BE2C (cell line): ENCODE data around the gene SIK2.
A peak's percentile ranks its signal among the peaks of the same experiment; 100 is the strongest.
"Not testable (repeated sequence)": the region's sequence is repeated elsewhere in the genome, so short reads cannot be mapped to it uniquely, and the experiment has no call there.

Experiments
- DNase-seq: peaks from one replicate; pipeline ENCODE4 v3.0.0-alpha.2; 2020
- H3K27me3 ChIP-seq: fragments of 250-450 bp; sonication (Bioruptor Pico); 2 replicates; pipeline ENCODE4 v1.5.1; 2020; ENCODE audit warnings: mild to moderate bottlenecking
- H3K36me3 ChIP-seq: fragments of 250-450 bp; sonication (Bioruptor Pico); 2 replicates; pipeline ENCODE4 v1.5.1; 2020; ENCODE audit warnings: mild to moderate bottlenecking
- H3K4me1 ChIP-seq: fragments of 250-450 bp; sonication (Bioruptor Pico); 2 replicates; pipeline ENCODE4 v1.5.1; 2020
- H3K4me3 ChIP-seq: 2 replicates; pipeline ENCODE4 v1.5.1; 2011; ENCODE audit warnings: low read depth, low read length
- H3K9me3 ChIP-seq: fragments of 250-450 bp; sonication (Bioruptor Pico); 2 replicates; pipeline ENCODE4 v1.5.1; 2020
- TF ChIP-seq, protein P1 (sequence below): IDR thresholded peaks from 2 replicates; pipeline ENCODE4 v1.5.1; 2012; ENCODE audit warnings: mild to moderate bottlenecking, low read depth, low read length

SIK2 gene

GRCh38 chr11:111765984-111766833 lies 164.0 kb downstream of the SIK2 start, which contains the start of gene PPP2R1B:
Gene PPP2R1B, minus strand, starts transcription at chr11:111766389. Its CDS starts 28 bp downstream, at chr11:111766361.
- H3K9me3 ChIP-seq, result no peaks in the 10 kb centered on the region
- H3K36me3 ChIP-seq, result peaks cover 18% of the 10 kb centered on the region
- DNase-seq, result peak; percentile 78
- H3K4me3 ChIP-seq, result peak within 1 kb of the TSS; percentile 88
- TF ChIP-seq, protein P1, sequence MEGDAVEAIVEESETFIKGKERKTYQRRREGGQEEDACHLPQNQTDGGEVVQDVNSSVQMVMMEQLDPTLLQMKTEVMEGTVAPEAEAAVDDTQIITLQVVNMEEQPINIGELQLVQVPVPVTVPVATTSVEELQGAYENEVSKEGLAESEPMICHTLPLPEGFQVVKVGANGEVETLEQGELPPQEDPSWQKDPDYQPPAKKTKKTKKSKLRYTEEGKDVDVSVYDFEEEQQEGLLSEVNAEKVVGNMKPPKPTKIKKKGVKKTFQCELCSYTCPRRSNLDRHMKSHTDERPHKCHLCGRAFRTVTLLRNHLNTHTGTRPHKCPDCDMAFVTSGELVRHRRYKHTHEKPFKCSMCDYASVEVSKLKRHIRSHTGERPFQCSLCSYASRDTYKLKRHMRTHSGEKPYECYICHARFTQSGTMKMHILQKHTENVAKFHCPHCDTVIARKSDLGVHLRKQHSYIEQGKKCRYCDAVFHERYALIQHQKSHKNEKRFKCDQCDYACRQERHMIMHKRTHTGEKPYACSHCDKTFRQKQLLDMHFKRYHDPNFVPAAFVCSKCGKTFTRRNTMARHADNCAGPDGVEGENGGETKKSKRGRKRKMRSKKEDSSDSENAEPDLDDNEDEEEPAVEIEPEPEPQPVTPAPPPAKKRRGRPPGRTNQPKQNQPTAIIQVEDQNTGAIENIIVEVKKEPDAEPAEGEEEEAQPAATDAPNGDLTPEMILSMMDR, result no peak
- H3K27me3 ChIP-seq, result no peaks in the 10 kb centered on the region
- H3K4me1 ChIP-seq, result peaks cover 3% of the 10 kb centered on the region

DNA sequence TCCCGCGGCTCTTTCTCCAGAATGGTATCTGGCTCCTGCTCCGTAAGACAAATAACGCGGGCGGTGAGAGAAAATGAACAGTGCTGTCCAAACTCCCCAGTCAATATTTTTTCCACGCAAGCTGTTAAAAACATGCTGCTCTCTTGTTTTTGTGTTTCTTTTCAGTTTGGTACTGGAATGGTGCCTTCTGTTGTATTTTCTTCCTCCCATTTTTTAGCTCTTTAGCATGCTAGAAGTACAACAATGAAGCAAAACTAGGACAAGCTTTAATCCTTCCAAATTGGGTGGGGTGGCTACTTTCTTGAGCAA lies 164.5 kb downstream of the SIK2 start:
- Histone ChIP-seq H3K4me3 (peak overlapping the region; percentile 88), H3K4me1 (peaks cover 3% of the 10 kb centered on the region), H3K27me3 (no peaks in the 10 kb centered on the region), H3K36me3 (peaks cover 15% of the 10 kb centered on the region), H3K9me3 (no peaks in the 10 kb centered on the region)
- DNase-seq, result no peak
- TF ChIP-seq, protein P1, result no peak

- Histone ChIP-seq H3K9me3 (no peaks in the 10 kb centered on the region), H3K4me1 (peaks cover 3% of the 10 kb centered on the region), H3K4me3 (no peak overlapping the region), H3K36me3 (no peaks in the 10 kb centered on the region), H3K27me3 (no peaks in the 10 kb centered on the region)
- no peak for DNase-seq
- TF ChIP-seq, protein P1, result no peak
Measured at GRCh38 chr11:111770581-111771134, 168.4 kb downstream of the SIK2 start.

DNA sequence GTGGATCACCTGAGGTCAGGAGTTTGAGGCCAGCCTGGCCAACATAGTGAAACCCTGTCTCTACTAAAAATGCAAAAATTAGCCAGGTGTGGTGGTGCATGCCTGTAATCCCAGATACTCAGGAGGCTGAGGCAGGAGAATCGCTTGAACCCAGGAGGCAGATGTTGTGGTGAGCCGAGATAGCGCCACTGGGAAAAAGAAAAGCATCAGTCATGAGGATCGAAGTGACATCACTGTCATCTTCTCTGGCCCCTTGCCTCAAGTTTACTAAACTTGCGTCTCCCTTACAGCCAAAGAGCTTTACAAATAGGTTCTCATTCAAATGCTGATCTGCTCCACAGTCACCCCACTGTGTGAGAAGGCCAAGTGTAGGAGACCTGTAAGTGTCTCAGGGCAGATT lies 169.0 kb downstream of the SIK2 start:
- H3K4me1 ChIP-seq, H3K9me3 ChIP-seq, H3K36me3 ChIP-seq, H3K4me3 ChIP-seq, H3K27me3 ChIP-seq, DNase-seq: not testable (repeated sequence)

DNA sequence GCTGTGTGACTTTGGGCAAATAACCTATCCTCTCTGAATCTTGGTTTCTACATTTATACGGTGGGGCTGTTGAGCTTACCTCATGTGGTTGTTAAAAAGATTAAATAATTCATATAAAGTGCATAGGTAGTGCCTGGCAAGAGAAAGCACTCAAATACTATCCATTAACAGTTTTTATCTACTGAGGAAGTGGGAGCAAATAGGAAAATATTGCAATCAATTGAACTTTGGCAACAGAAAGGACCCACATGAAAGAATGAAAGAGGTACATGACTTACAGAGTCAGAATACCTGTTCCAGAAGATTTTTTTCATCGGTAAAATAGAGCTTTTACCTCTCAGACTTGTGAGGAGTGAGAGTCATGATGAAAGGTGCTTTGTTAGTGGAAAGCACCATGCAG lies 170.3 kb downstream of the SIK2 start:
- no peaks in the 10 kb centered on the region for H3K36me3 ChIP-seq
- H3K27me3 ChIP-seq, result no peaks in the 10 kb centered on the region
- H3K4me3 ChIP-seq, result no peak overlapping the region
- H3K4me1 ChIP-seq, result peaks cover 2% of the 10 kb centered on the region
- DNase-seq, result no peak
- TF ChIP-seq, protein P1, result no peak
- no peaks in the 10 kb centered on the region for H3K9me3 ChIP-seq

GRCh38 chr11:111774955-111775710 lies 172.9 kb downstream of the SIK2 start:
- DNase-seq, result no peak
- Histone ChIP-seq H3K27me3 (no peaks in the 10 kb centered on the region), H3K4me1 (peaks cover 5% of the 10 kb centered on the region), H3K36me3 (no peaks in the 10 kb centered on the region), H3K9me3 (no peaks in the 10 kb centered on the region), H3K4me3 (no peak overlapping the region)
- TF ChIP-seq, protein P1, result no peak
